ENCODE results near the gene HLA-DQB1. TPM values are rescaled to one million over a fixed set of nuclear protein-coding genes. Genes with fewer than 3 reads are reported as not detected.
"Not testable (repeated sequence)": the region's sequence is repeated elsewhere in the genome, so short reads cannot be mapped to it uniquely, and the experiment has no call there.

Gene HLA-DQB1
- total and polyA plus RNA-seq, 2 donors = 336 to 458 TPM

DNA sequence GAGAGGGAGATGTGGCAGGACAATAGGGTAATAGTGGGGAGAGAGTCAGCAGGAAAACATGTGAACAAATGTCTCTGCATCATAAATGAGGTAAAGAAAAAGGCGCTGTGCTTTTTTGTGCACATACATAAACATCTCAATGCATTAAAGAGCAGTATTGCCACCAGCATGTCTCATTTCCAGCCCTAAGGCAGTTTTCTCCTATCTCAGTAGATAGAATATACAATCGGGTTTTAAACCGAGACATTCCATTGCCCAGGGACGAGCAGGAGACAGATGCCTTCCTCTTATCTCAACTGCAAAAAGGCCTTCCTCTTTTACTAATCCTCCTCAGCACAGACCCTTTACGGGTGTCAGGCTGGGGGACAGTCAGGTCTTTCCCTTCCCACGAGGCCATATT is 9.1 kb downstream of the HLA-DQB1 start:
- 75% methylated on average over 6 of the region's 6 CpGs for WGBS
- not testable (repeated sequence) for H3K27me3 ChIP-seq (ENCODE audit: control insufficient read depth in 2 of 2, insufficient read depth in 1 of 2, low read length in 1 of 2); H3K36me3 ChIP-seq (ENCODE audit: control insufficient read depth in 2 of 2, insufficient read depth in 2 of 2, low read length in 1 of 2); H3K4me3 ChIP-seq (ENCODE audit: low read length in 2 of 2); DNase-seq (ENCODE audit: low read depth in 6 of 9, low spot score in 9 of 9); H3K4me1 ChIP-seq (ENCODE audit: control insufficient read depth in 2 of 2, insufficient read depth in 2 of 2, low read length in 2 of 2); H3K9me3 ChIP-seq (ENCODE audit: control insufficient read depth in 2 of 2, insufficient read depth in 1 of 2, low read length in 1 of 2); H3K27ac ChIP-seq (ENCODE audit: low read depth in 1 of 2, low read length in 1 of 2)

GRCh38 chr6:32655203-32655710 is 11.2 kb downstream of the HLA-DQB1 start:
- H3K9me3 ChIP-seq (ENCODE audit: control insufficient read depth in 2 of 2, insufficient read depth in 1 of 2, low read length in 1 of 2) = no peaks in the 10 kb centered on the region
- no peaks in the 10 kb centered on the region for H3K27me3 ChIP-seq (ENCODE audit: control insufficient read depth in 2 of 2, insufficient read depth in 1 of 2, low read length in 1 of 2)
- H3K4me1 ChIP-seq (ENCODE audit: control insufficient read depth in 2 of 2, insufficient read depth in 2 of 2, low read length in 2 of 2) = no peaks in the 10 kb centered on the region
- 97% methylated on average over 2 of the region's 2 CpGs for WGBS
- H3K36me3 ChIP-seq (ENCODE audit: control insufficient read depth in 2 of 2, insufficient read depth in 2 of 2, low read length in 1 of 2) = no peaks in the 10 kb centered on the region
- no peak overlapping the region for H3K27ac ChIP-seq (ENCODE audit: low read depth in 1 of 2, low read length in 1 of 2)
- no peak for DNase-seq (ENCODE audit: low read depth in 6 of 9, low spot score in 9 of 9)
- H3K4me3 ChIP-seq (ENCODE audit: low read length in 2 of 2) = no peak overlapping the region

DNA sequence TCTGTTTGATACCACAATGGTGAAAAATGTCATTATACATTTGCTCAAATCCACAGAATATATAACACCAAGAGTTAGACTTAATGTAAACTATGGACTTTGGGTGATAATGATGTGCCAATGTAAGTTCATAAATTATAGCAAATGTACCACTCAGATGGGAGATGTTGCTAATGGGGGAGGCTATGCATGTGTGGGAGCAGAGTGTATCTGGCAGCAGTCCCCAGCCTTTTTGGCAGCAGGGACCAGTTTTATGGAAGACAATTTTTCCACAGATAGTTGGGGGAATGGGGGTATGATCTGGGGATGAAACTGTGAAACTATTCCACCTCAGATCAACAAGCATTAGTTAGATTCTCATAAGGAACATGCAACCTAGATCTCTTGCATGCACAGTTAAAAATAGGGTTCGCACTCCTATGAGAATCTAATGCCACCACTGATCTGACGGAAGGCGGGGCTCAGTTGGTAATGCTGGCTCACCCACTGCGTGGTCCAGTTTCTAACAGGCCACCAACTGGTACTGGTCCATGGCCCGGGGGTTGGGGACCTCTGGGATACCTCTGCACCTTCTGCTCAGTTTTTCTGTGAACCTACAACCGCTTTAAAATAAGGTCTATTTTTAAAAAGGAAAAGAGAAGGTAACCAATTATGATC is 21.3 kb downstream of the HLA-DQB1 start:
- Histone ChIP-seq H3K9me3 (ENCODE audit: control insufficient read depth in 2 of 2, insufficient read depth in 1 of 2, low read length in 1 of 2) (no peaks in the 10 kb centered on the region), H3K4me1 (ENCODE audit: control insufficient read depth in 2 of 2, insufficient read depth in 2 of 2, low read length in 2 of 2) (no peaks in the 10 kb centered on the region), H3K36me3 (ENCODE audit: control insufficient read depth in 2 of 2, insufficient read depth in 2 of 2, low read length in 1 of 2) (no peaks in the 10 kb centered on the region), H3K27ac (ENCODE audit: low read depth in 1 of 2, low read length in 1 of 2) (no peak overlapping the region), H3K4me3 (ENCODE audit: low read length in 2 of 2) (no peak overlapping the region), H3K27me3 (ENCODE audit: control insufficient read depth in 2 of 2, insufficient read depth in 1 of 2, low read length in 1 of 2) (no peaks in the 10 kb centered on the region)
- no peak for DNase-seq (ENCODE audit: low read depth in 6 of 9, low spot score in 9 of 9)
- 98% methylated on average over 6 of the region's 6 CpGs for WGBS

DNA sequence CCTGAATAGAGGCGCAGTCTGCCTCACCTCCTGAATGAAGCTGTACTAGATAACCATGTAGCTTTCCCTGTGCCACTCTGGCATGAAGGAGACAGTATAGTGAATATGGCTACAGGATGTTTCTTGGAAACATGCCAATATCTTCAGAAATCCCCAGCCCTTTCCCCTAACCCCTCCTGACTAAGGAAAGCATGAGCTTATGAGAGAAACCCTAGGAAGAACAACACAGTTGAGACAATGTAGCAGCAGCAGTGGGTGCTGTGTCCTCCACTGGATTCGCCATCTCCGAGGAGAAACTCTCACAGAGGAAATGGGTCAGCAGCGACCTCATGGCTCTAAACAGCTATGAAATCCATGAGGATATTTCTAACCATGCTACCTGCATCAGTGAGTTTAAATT is 22.6 kb downstream of the HLA-DQB1 start:
- no peaks in the 10 kb centered on the region for H3K9me3 ChIP-seq (ENCODE audit: control insufficient read depth in 2 of 2, insufficient read depth in 1 of 2, low read length in 1 of 2)
- 93% methylated on average over 4 of the region's 4 CpGs for WGBS

GRCh38 chr6:32642720-32643106 is 23.7 kb downstream of the HLA-DQB1 start:
- WGBS = 93% methylated on average over 6 of the region's 6 CpGs
- Histone ChIP-seq H3K36me3 (ENCODE audit: control insufficient read depth in 2 of 2, insufficient read depth in 2 of 2, low read length in 1 of 2) (no peaks in the 10 kb centered on the region), H3K9me3 (ENCODE audit: control insufficient read depth in 2 of 2, insufficient read depth in 1 of 2, low read length in 1 of 2) (no peaks in the 10 kb centered on the region), H3K27ac (ENCODE audit: low read depth in 1 of 2, low read length in 1 of 2) (no peak overlapping the region), H3K4me1 (ENCODE audit: control insufficient read depth in 2 of 2, insufficient read depth in 2 of 2, low read length in 2 of 2) (no peaks in the 10 kb centered on the region), H3K4me3 (ENCODE audit: low read length in 2 of 2) (no peak overlapping the region), H3K27me3 (ENCODE audit: control insufficient read depth in 2 of 2, insufficient read depth in 1 of 2, low read length in 1 of 2) (no peaks in the 10 kb centered on the region)
- DNase-seq (ENCODE audit: low read depth in 6 of 9, low spot score in 9 of 9) = no peak

More for the DNA sequence above, 22.6 kb downstream of the HLA-DQB1 start:
- DNase-seq (ENCODE audit: low read depth in 6 of 9, low spot score in 9 of 9) = no peak
- Histone ChIP-seq H3K4me1 (ENCODE audit: control insufficient read depth in 2 of 2, insufficient read depth in 2 of 2, low read length in 2 of 2) (no peaks in the 10 kb centered on the region), H3K4me3 (ENCODE audit: low read length in 2 of 2) (no peak overlapping the region), H3K27ac (ENCODE audit: low read depth in 1 of 2, low read length in 1 of 2) (no peak overlapping the region), H3K36me3 (ENCODE audit: control insufficient read depth in 2 of 2, insufficient read depth in 2 of 2, low read length in 1 of 2) (no peaks in the 10 kb centered on the region), H3K27me3 (ENCODE audit: control insufficient read depth in 2 of 2, insufficient read depth in 1 of 2, low read length in 1 of 2) (no peaks in the 10 kb centered on the region)

- not testable (repeated sequence) for DNase-seq (ENCODE audit: low read depth in 6 of 9, low spot score in 9 of 9); H3K27ac ChIP-seq (ENCODE audit: low read depth in 1 of 2, low read length in 1 of 2)
- WGBS = 89% methylated on average over 2 of the region's 2 CpGs
Observed at GRCh38 chr6:32641785-32642719, 24.4 kb downstream of the HLA-DQB1 start.

GRCh38 chr6:32641122-32641521 is 25.3 kb downstream of the HLA-DQB1 start:
- Histone ChIP-seq H3K9me3 (ENCODE audit: control insufficient read depth in 2 of 2, insufficient read depth in 1 of 2, low read length in 1 of 2) (no peaks in the 10 kb centered on the region), H3K4me3 (ENCODE audit: low read length in 2 of 2) (no peak overlapping the region), H3K27me3 (ENCODE audit: control insufficient read depth in 2 of 2, insufficient read depth in 1 of 2, low read length in 1 of 2) (no peaks in the 10 kb centered on the region), H3K4me1 (ENCODE audit: control insufficient read depth in 2 of 2, insufficient read depth in 2 of 2, low read length in 2 of 2) (no peaks in the 10 kb centered on the region), H3K27ac (ENCODE audit: low read depth in 1 of 2, low read length in 1 of 2) (no peak overlapping the region), H3K36me3 (ENCODE audit: control insufficient read depth in 2 of 2, insufficient read depth in 2 of 2, low read length in 1 of 2) (no peaks in the 10 kb centered on the region)
- DNase-seq (ENCODE audit: low read depth in 6 of 9, low spot score in 9 of 9) = no peak
- WGBS = 94% methylated on average over 6 of the region's 6 CpGs

More at GRCh38 chr6:32641785-32642719, 24.4 kb downstream of the HLA-DQB1 start:
- H3K36me3 ChIP-seq (ENCODE audit: control insufficient read depth in 2 of 2, insufficient read depth in 2 of 2, low read length in 1 of 2); H3K9me3 ChIP-seq (ENCODE audit: control insufficient read depth in 2 of 2, insufficient read depth in 1 of 2, low read length in 1 of 2); H3K4me1 ChIP-seq (ENCODE audit: control insufficient read depth in 2 of 2, insufficient read depth in 2 of 2, low read length in 2 of 2); H3K27me3 ChIP-seq (ENCODE audit: control insufficient read depth in 2 of 2, insufficient read depth in 1 of 2, low read length in 1 of 2); H3K4me3 ChIP-seq (ENCODE audit: low read length in 2 of 2): not testable (repeated sequence)

DNA sequence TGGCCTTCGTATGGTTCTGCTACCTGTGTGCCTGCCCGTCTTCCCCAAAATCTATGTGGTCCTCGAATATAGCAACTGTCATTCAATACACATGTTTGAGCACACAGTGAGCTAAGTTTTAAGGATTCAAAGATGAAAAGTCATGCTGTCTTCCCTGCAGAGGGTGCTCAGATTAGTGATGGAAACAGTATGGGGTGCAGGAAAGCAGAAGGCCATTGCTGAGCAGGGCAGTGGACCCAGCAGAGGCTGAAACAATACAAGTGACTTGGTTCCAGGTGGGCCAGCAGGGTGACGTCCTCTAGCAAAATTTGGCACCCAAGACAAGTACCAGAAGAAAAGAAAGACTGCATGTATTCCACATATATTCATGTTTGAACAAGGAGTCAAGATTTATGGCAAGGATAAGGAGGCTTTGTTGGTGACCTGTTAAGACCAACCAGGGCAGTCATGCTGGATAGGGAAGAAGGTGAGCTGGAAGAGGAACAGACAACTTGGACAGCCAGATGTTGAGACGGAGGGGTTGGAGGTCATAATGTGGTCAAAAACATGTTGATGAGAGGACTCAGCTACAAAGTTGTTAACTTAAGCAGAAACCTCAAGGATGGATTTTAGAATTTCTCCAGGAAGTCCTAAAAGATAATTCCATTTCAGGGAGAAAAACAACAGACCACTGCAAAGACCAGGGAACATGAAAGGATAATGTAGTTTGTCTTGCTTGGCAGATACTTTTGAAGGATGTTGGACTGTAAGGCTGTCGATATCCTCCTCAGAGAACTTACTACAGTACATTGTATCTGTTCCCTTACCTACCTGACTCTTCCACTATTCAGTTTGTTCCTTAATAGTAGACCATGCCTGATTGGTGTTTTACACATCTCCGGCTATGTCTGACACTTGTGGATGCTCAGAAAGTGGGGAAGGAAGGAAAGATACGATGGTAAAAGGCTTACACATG is 26.7 kb downstream of the HLA-DQB1 start:
- Histone ChIP-seq H3K4me3 (ENCODE audit: low read length in 2 of 2) (no peak overlapping the region), H3K9me3 (ENCODE audit: control insufficient read depth in 2 of 2, insufficient read depth in 1 of 2, low read length in 1 of 2) (no peaks in the 10 kb centered on the region), H3K36me3 (ENCODE audit: control insufficient read depth in 2 of 2, insufficient read depth in 2 of 2, low read length in 1 of 2) (no peaks in the 10 kb centered on the region), H3K27me3 (ENCODE audit: control insufficient read depth in 2 of 2, insufficient read depth in 1 of 2, low read length in 1 of 2) (no peaks in the 10 kb centered on the region), H3K27ac (ENCODE audit: low read depth in 1 of 2, low read length in 1 of 2) (no peak overlapping the region), H3K4me1 (ENCODE audit: control insufficient read depth in 2 of 2, insufficient read depth in 2 of 2, low read length in 2 of 2) (no peaks in the 10 kb centered on the region)
- WGBS = 94% methylated on average over 8 of the region's 8 CpGs
- no peak for DNase-seq (ENCODE audit: low read depth in 6 of 9, low spot score in 9 of 9)
